Thymus (tissue), 14 donors: ENCODE data around the gene CBL. TPM values are rescaled to one million over a fixed set of nuclear protein-coding genes. Genes with fewer than 3 reads are reported as not detected.
"Not testable (repeated sequence)": the region's sequence is repeated elsewhere in the genome, so short reads cannot be mapped to it uniquely, and the experiment has no call there.

ENCODE experiments used
- DNase-seq, 9 donors: peaks; one replicate each; pipeline ENCODE4 v3.0.0-alpha.2; 2013; ENCODE audit warnings: low spot score in 9 of 9, low read depth in 6 of 9, missing footprints in 1 of 9
- H3K27ac ChIP-seq, 2 donors: one replicate each; pipeline ENCODE4 v1.5.1; 2013; ENCODE audit warnings: control low read depth in 1 of 2, low read depth in 1 of 2, low read length in 1 of 2, mild to moderate bottlenecking in 1 of 2, moderate library complexity in 1 of 2
- H3K27me3 ChIP-seq, 2 donors: one replicate each; pipeline ENCODE4 v1.5.1; 2013; ENCODE audit warnings: low read length in 1 of 2; ENCODE audit not compliant: control insufficient read depth in 2 of 2, insufficient read depth in 1 of 2
- H3K36me3 ChIP-seq, 2 donors: one replicate each; pipeline ENCODE4 v1.5.1; 2013; ENCODE audit warnings: low read length in 1 of 2, mild to moderate bottlenecking in 1 of 2, moderate library complexity in 1 of 2; ENCODE audit not compliant: control insufficient read depth in 2 of 2, insufficient read depth in 2 of 2
- H3K4me1 ChIP-seq, 2 donors: one replicate each; pipeline ENCODE4 v1.5.1; 2013; ENCODE audit warnings: low read length in 2 of 2; ENCODE audit not compliant: control insufficient read depth in 2 of 2, insufficient read depth in 2 of 2
- H3K4me3 ChIP-seq, 2 donors: one replicate each; pipeline ENCODE4 v1.5.1; 2013; ENCODE audit warnings: low read length in 2 of 2, control low read depth in 1 of 2, mild to moderate bottlenecking in 1 of 2
- H3K9me3 ChIP-seq, 2 donors: one replicate each; pipeline ENCODE4 v1.5.1; 2013; ENCODE audit warnings: low read length in 1 of 2, mild to moderate bottlenecking in 1 of 2; ENCODE audit not compliant: control insufficient read depth in 2 of 2, insufficient read depth in 1 of 2
- WGBS: extraction: QIAGEN DNeasy Blood & Tissue Kit; methylation state at CpG from one replicate; pipeline ENCODE4 v1.1.7; 2013; 5-methylcytosine and 5-hydroxymethylcytosine counted together
- long read RNA-seq, 10 donors: transcript quantifications; one replicate each; lab custom pipeline, GENCODE V29; 2026
- polyA plus RNA-seq: library from polyadenylated mRNA; stranded (reverse); fragments of 200-250 nt; gene quantifications from one replicate; pipeline ENCODE4 v1.2.3, GENCODE V29; 2013
- total RNA-seq: library from RNA; stranded (reverse); fragments of 120-200 nt; gene quantifications from one replicate; pipeline ENCODE4 v1.2.4, GENCODE V29; 2013
- donor health status: healthy.

CBL gene
- total RNA-seq (9.2 TPM), polyA plus RNA-seq (21.9 TPM)
- long read RNA-seq, donor 1, result 0 reads
- long read RNA-seq, donor 2, result 0 reads
- long read RNA-seq, donor 3, full-length matches to known transcripts, result 1 of 1 reads
- long read RNA-seq, donor 3, partial matches to known transcripts, result 0 of 1 reads
- long read RNA-seq, donor 3, other reads (novel, unspliced or antisense), result 0 of 1 reads
- long read RNA-seq, donor 4, full-length matches to known transcripts, result 1 of 1 reads
- long read RNA-seq, donor 4, partial matches to known transcripts, result 0 of 1 reads
- long read RNA-seq, donor 4, other reads (novel, unspliced or antisense), result 0 of 1 reads
- long read RNA-seq, donor 5, full-length matches to known transcripts, result 4 of 21 reads
- long read RNA-seq, donor 5, partial matches to known transcripts, result 17 of 21 reads
- long read RNA-seq, donor 5, other reads (novel, unspliced or antisense), result 0 of 21 reads
- long read RNA-seq, donor 6, result 0 reads
- long read RNA-seq, donor 7, full-length matches to known transcripts, result 3 of 8 reads
- long read RNA-seq, donor 7, partial matches to known transcripts, result 5 of 8 reads
- long read RNA-seq, donor 7, other reads (novel, unspliced or antisense), result 0 of 8 reads
- long read RNA-seq, donor 8, full-length matches to known transcripts, result 1 of 32 reads
- long read RNA-seq, donor 8, partial matches to known transcripts, result 31 of 32 reads
- long read RNA-seq, donor 8, other reads (novel, unspliced or antisense), result 0 of 32 reads
- long read RNA-seq, donor 9, full-length matches to known transcripts, result 3 of 3 reads
- long read RNA-seq, donor 9, partial matches to known transcripts, result 0 of 3 reads
- long read RNA-seq, donor 9, other reads (novel, unspliced or antisense), result 0 of 3 reads
- long read RNA-seq, donor 10, result 0 reads

DNA sequence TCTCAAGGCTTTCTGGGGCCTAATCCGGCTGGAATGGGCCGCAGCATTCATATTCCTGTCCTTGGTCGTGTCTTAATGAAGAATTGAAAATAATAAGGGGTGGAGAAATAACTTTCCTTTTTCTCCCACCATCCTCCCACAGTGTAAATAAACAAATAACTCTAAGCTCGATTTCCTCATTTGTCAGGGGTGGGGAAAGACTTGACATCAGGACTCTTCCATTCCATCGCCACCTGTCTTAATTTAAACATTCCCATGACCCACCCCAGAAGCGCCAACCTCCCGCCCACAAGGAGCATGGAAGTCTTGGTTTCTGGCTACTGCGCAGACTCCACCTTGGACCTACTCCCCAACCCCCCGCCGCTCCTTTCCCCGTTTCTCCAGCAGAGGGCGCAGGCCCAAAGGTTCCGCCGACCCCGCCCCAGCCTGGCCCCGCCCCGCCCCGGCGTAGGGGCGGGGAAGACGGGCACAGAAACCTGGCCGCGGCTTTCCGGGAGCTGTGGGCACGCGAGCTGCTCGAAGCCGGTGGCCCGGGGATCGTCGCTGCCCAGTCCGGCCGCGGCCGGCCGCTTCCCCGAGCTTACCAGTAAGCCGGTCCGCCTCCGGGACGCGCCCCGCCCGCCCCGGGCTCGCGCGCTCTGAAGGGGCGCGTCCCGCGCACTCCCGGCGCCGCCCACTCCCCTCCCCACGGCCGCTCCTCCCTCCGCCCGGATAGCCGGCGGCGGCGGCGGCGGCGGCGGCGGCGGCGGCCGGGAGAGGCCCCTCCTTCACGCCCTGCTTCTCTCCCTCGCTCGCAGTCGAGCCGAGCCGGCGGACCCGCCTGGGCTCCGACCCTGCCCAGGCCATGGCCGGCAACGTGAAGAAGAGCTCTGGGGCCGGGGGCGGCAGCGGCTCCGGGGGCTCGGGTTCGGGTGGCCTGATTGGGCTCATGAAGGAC lies at the start of gene CBL:
CBL (plus strand) TSS at position 766 of the 937 bp plus-strand sequence; CDS start at position 845, 79 bp downstream.
- H3K4me1 ChIP-seq, result peaks cover 3 to 21% of the 10 kb centered on the region in 2 donors
- H3K4me3 ChIP-seq, result peak within 1 kb of the TSS; percentile 54 to 98
- DNase-seq, result peak; percentile 74 to 96 (median 89)
- H3K27me3 ChIP-seq, result no peaks in the 10 kb centered on the region
- H3K9me3 ChIP-seq, result no peaks in the 10 kb centered on the region
- under 1% methylated on average over 88 of the region's 88 CpGs for WGBS
- H3K27ac ChIP-seq, result peak within 1 kb of the TSS; percentile 54 to 80
- peaks cover 0 to 4% of the 10 kb centered on the region in 2 donors for H3K36me3 ChIP-seq

DNA sequence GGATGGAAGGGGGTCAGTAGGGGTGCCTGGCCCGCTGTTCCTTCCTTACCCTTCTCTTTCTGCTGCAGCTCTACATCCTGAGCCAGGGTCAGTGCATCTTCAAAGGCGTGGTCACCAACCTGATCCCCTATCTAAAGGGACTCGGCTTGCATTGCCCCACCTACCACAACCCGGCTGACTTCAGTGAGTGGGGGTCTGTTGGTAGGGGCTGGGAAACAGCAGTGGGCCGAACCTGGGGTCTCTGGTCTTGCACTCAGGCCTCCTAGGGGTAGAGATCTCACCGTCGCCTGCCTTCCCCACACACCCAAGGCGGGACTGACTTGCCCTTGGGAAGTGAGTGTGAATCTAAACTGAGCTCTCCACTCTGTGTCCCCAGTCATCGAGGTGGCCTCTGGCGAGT lies 49.6 kb upstream of the CBL start:
- 96% methylated on average over 10 of the region's 10 CpGs for WGBS
- no peaks in the 10 kb centered on the region for H3K9me3 ChIP-seq
- no peak for DNase-seq
- H3K36me3 ChIP-seq, result peaks cover 0 to 3% of the 10 kb centered on the region in 2 donors
- no peak overlapping the region for H3K4me3 ChIP-seq
- H3K27me3 ChIP-seq, result peaks cover 3 to 53% of the 10 kb centered on the region in 2 donors
- peaks cover 9 to 11% of the 10 kb centered on the region in 2 donors for H3K4me1 ChIP-seq
- no peak overlapping the region for H3K27ac ChIP-seq

DNA sequence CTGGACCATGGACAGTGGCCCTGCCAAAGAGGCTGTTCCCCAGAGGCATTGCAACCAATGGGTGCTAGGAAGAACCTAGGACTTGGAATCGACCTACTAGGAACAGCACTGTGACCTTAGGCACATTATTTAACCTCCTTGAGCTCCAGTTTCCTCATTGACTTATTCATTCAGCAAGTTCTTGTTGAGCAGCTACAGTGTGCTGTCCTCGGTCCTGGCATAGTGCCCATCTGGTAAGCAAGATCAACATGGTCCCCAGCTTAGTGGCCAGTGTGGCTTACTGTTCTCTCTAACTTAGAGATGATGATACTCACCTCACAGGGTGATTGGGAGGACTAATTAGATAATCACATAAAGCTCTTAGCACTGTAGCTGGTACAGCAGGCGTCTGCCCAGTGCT lies 49.1 kb upstream of the CBL start:
- no peak overlapping the region for H3K27ac ChIP-seq
- H3K27me3 ChIP-seq, result peaks cover 3 to 50% of the 10 kb centered on the region in 2 donors
- H3K4me1 ChIP-seq, result peaks cover 5 to 9% of the 10 kb centered on the region in 2 donors
- no peaks in the 10 kb centered on the region for H3K9me3 ChIP-seq
- 79% methylated on average over 3 of the region's 3 CpGs for WGBS
- no peak for DNase-seq
- H3K4me3 ChIP-seq, result no peak overlapping the region
- peaks cover 0 to 3% of the 10 kb centered on the region in 2 donors for H3K36me3 ChIP-seq

DNA sequence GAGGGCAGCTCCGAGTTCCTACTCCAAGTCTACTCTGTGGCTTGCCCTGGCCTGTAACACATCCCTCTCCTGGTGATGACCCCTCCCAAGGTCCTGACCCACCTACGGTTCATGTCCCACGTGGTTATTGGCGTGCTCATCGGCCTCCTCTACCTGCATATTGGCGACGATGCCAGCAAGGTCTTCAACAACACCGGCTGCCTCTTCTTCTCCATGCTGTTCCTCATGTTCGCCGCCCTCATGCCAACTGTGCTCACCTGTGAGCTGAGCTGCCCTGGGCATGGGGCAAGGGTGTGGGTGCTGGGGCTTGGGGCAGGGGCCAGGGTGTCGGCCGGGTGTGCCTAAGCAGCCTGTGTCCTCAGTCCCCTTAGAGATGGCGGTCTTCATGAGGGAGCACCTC lies 47.7 kb upstream of the CBL start:
- H3K4me1 ChIP-seq, result peaks cover 4 to 9% of the 10 kb centered on the region in 2 donors
- H3K9me3 ChIP-seq, result no peaks in the 10 kb centered on the region
- H3K27ac ChIP-seq, result no peak overlapping the region
- H3K36me3 ChIP-seq, result peaks cover 0 to 3% of the 10 kb centered on the region in 2 donors
- no peak overlapping the region for H3K4me3 ChIP-seq
- 96% methylated on average over 13 of the region's 13 CpGs for WGBS
- peaks cover 0 to 38% of the 10 kb centered on the region in 2 donors for H3K27me3 ChIP-seq
- no peak for DNase-seq

DNA sequence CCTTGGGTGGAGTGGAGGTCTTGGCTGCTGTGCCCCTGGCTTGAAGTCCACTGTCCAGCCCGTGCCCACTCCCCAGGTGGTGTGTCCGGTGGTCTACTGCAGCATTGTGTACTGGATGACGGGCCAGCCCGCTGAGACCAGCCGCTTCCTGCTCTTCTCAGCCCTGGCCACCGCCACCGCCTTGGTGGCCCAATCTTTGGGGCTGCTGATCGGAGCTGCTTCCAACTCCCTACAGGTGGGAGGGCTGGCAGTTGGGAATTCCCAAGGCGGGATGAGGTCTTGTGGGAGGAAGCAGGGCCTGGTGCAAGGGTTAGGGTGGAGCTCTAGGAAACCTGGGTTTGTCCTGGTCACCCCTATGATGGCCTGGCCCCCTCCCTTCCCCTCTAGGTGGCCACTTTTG lies 46.0 kb upstream of the CBL start:
- H3K4me3 ChIP-seq, result no peak overlapping the region
- no peak for DNase-seq
- H3K36me3 ChIP-seq, result peaks cover 0 to 3% of the 10 kb centered on the region in 2 donors
- H3K27me3 ChIP-seq, result peaks cover 0 to 22% of the 10 kb centered on the region in 2 donors
- 97% methylated on average over 9 of the region's 9 CpGs for WGBS
- no peaks in the 10 kb centered on the region for H3K9me3 ChIP-seq
- H3K27ac ChIP-seq, result no peak overlapping the region
- H3K4me1 ChIP-seq, result peaks cover 4 to 9% of the 10 kb centered on the region in 2 donors

DNA sequence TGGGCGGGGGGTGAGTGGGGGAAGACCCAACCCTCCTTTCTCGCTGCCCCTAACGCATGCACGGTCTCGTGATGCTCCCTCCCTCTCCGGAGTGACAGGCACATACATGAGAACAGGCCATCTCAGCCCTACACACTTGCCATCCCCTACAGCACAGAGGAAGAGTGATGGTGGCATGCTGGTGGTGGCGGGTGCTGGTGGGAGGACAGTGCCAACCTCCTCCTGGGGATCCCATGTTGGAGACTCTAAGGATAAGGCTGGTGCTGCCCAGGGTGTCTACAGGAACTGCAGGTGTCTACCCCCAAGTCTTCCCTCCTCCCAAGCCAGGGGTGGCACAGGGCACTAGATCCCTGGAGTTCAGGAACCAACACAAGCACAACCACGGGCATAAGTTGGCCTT lies 44.3 kb upstream of the CBL start:
- Histone ChIP-seq H3K36me3 (peaks cover 0 to 3% of the 10 kb centered on the region in 2 donors), H3K9me3 (no peaks in the 10 kb centered on the region), H3K27me3 (peaks cover 0 to 13% of the 10 kb centered on the region in 2 donors), H3K4me1 (peaks cover 0 to 9% of the 10 kb centered on the region in 2 donors), H3K27ac (no peak overlapping the region), H3K4me3 (no peak overlapping the region)
- WGBS, result 93% methylated on average over 8 of the region's 8 CpGs
- no peak for DNase-seq

DNA sequence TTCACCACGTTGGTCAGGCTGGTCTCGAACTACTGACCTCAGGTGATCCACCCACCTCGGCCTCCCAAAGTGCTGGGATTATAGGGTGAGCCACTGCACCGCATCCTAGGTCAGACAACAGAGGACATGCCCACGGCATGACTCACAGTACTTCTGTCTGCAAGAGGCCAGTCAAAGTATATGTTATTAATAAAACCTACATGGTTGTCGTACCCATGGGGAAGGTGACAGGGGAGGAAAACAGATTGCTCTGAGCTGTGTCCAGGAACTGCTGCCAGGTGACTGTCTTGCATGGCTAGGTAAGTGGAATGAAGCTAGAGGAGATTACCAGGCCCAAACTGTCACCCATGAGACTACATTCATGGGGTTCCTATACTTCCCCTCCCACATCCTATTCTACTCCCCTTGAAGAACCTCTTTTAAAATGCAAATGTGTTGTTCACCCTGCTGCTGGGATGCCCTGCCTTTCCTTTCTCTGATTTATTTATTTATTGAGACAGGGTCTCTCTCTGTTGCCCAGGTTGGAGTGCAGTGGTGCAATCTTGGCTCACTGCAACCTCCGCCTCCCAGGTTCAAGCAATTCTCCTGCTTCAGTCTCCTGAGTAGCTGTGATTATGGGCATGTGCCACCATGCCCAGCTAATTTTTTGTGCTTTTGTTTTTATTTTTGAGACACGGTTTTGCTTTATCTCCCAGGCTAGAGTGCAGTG lies 39.6 kb upstream of the CBL start:
- H3K4me1 ChIP-seq, result peaks cover 4 to 18% of the 10 kb centered on the region in 2 donors
- WGBS, result 96% methylated on average over 8 of the region's 8 CpGs
- H3K27me3 ChIP-seq, result peaks cover 0 to 2% of the 10 kb centered on the region in 2 donors
- no peak overlapping the region for H3K4me3 ChIP-seq
- H3K9me3 ChIP-seq, result no peaks in the 10 kb centered on the region
- no peak overlapping the region for H3K27ac ChIP-seq
- no peak for DNase-seq
- no peaks in the 10 kb centered on the region for H3K36me3 ChIP-seq

DNA sequence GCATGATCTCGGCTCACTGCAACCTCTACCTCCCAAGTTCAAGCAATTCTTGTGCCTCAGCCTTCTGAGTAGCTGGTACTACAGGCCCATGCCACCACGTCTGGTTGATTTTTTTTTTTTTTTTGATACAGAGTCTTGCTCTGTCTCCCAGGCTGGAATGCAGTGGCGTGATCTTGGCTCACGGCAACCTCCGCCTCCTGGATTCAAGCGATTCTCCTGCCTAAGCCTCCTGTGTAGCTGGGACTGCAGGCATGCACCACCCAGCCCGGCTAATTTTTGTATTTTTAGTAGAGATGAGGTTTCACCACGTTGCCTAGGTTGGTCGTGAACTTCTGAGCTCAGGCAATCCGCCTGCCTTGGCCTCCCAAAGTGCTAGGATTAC lies 39.1 kb upstream of the CBL start:
- DNase-seq, H3K27me3 ChIP-seq, H3K9me3 ChIP-seq, H3K27ac ChIP-seq, H3K36me3 ChIP-seq, H3K4me3 ChIP-seq: not testable (repeated sequence)
- H3K4me1 ChIP-seq, result peaks cover 4 to 14% of the 10 kb centered on the region in 2 donors
- WGBS, result 95% methylated on average over 10 of the region's 10 CpGs
